ENCODE results near the gene PCMTD2. TPM values are rescaled to one million over a fixed set of nuclear protein-coding genes. Genes with fewer than 3 reads are reported as not detected.

Gene PCMTD2
- total and polyA plus RNA-seq, 5 donors from 2014 or later = 51.1 to 112 (median 79.4) TPM

GRCh38 chr20:64268174-64268573 lies 12.6 kb downstream of the PCMTD2 start:
- no peak for DNase-seq
- H3K4me1 Mint-ChIP-seq = peaks cover 11 to 50% (median 30%) of the 10 kb centered on the region in 4 donors
- Histone ChIP-seq H3K27ac (ENCODE audit: insufficient read depth, low read length, poor library complexity, severe bottlenecking) (no peak overlapping the region), H3K27me3 (ENCODE audit: control insufficient read depth, insufficient read depth, low read length) (no peaks in the 10 kb centered on the region), H3K9me3 (ENCODE audit: control insufficient read depth in 2 of 2, low read length in 2 of 2) (no peaks in the 10 kb centered on the region), H3K4me1 (ENCODE audit: control insufficient read depth, insufficient read depth, low read length, poor library complexity, severe bottlenecking) (peaks cover 7% of the 10 kb centered on the region), H3K36me3 (ENCODE audit: control insufficient read depth, insufficient read depth, low read length) (peaks cover 55% of the 10 kb centered on the region), H3K4me3 (ENCODE audit: low read depth, low read length) (no peak overlapping the region)
- no peaks in the 10 kb centered on the region for H3K27me3 Mint-ChIP-seq
- H3K9me3 Mint-ChIP-seq = no peaks in the 10 kb centered on the region
- no peak overlapping the region for H3K27ac Mint-ChIP-seq
- H3K36me3 Mint-ChIP-seq = peaks cover 43% of the 10 kb centered on the region
- H3K4me3 Mint-ChIP-seq = no peak overlapping the region
- no peak for ATAC-seq (ENCODE audit: low read depth in 2 of 2)

- peaks cover 45% of the 10 kb centered on the region for H3K36me3 Mint-ChIP-seq
- no peaks in the 10 kb centered on the region for H3K27me3 ChIP-seq (ENCODE audit: control insufficient read depth, insufficient read depth, low read length)
- DNase-seq (no peak), ATAC-seq (ENCODE audit: low read depth in 2 of 2) (no peak)
- H3K4me1 Mint-ChIP-seq = peaks cover 13 to 39% (median 25%) of the 10 kb centered on the region in 4 donors
- H3K4me3 ChIP-seq (ENCODE audit: low read depth, low read length) = no peak overlapping the region
- H3K4me3 Mint-ChIP-seq = peak overlapping the region in 1 of 4 donors; percentile 25
- no peak overlapping the region for H3K27ac ChIP-seq (ENCODE audit: insufficient read depth, low read length, poor library complexity, severe bottlenecking)
- H3K36me3 ChIP-seq (ENCODE audit: control insufficient read depth, insufficient read depth, low read length) = peaks cover 62% of the 10 kb centered on the region
- H3K27me3 Mint-ChIP-seq = no peaks in the 10 kb centered on the region
- no peaks in the 10 kb centered on the region for H3K9me3 ChIP-seq (ENCODE audit: control insufficient read depth in 2 of 2, low read length in 2 of 2)
- H3K9me3 Mint-ChIP-seq = no peaks in the 10 kb centered on the region
- peak overlapping the region in 1 of 3 donors; percentile 83 for H3K27ac Mint-ChIP-seq
- no peaks in the 10 kb centered on the region for H3K4me1 ChIP-seq (ENCODE audit: control insufficient read depth, insufficient read depth, low read length, poor library complexity, severe bottlenecking)
These were observed 14.3 kb downstream of the PCMTD2 start for GRCh38 chr20:64269604-64270411.

GRCh38 chr20:64271636-64272035 lies 16.1 kb downstream of the PCMTD2 start:
- no peak overlapping the region for H3K4me3 Mint-ChIP-seq
- H3K9me3 Mint-ChIP-seq = no peaks in the 10 kb centered on the region
- no peak overlapping the region for H3K27ac Mint-ChIP-seq
- H3K36me3 Mint-ChIP-seq = peaks cover 47% of the 10 kb centered on the region
- Histone ChIP-seq H3K36me3 (ENCODE audit: control insufficient read depth, insufficient read depth, low read length) (peaks cover 46% of the 10 kb centered on the region), H3K4me3 (ENCODE audit: low read depth, low read length) (no peak overlapping the region), H3K4me1 (ENCODE audit: control insufficient read depth, insufficient read depth, low read length, poor library complexity, severe bottlenecking) (no peaks in the 10 kb centered on the region), H3K27me3 (ENCODE audit: control insufficient read depth, insufficient read depth, low read length) (no peaks in the 10 kb centered on the region), H3K27ac (ENCODE audit: insufficient read depth, low read length, poor library complexity, severe bottlenecking) (no peak overlapping the region), H3K9me3 (ENCODE audit: control insufficient read depth in 2 of 2, low read length in 2 of 2) (no peaks in the 10 kb centered on the region)
- H3K27me3 Mint-ChIP-seq = no peaks in the 10 kb centered on the region
- ATAC-seq (ENCODE audit: low read depth in 2 of 2) = no peak
- no peak for DNase-seq
- H3K4me1 Mint-ChIP-seq = peaks cover 13 to 32% (median 24%) of the 10 kb centered on the region in 4 donors

GRCh38 chr20:64273109-64273508 lies 17.6 kb downstream of the PCMTD2 start:
- Mint-ChIP-seq H3K27me3 (no peaks in the 10 kb centered on the region), H3K4me3 (no peak overlapping the region), H3K27ac (no peak overlapping the region), H3K4me1 (peaks cover 13 to 32% (median 21%) of the 10 kb centered on the region in 4 donors), H3K36me3 (peaks cover 53% of the 10 kb centered on the region), H3K9me3 (no peaks in the 10 kb centered on the region)
- ATAC-seq (ENCODE audit: low read depth in 2 of 2) (no peak), DNase-seq (no peak)
- Histone ChIP-seq H3K27ac (ENCODE audit: insufficient read depth, low read length, poor library complexity, severe bottlenecking) (no peak overlapping the region), H3K4me3 (ENCODE audit: low read depth, low read length) (no peak overlapping the region), H3K27me3 (ENCODE audit: control insufficient read depth, insufficient read depth, low read length) (no peaks in the 10 kb centered on the region), H3K9me3 (ENCODE audit: control insufficient read depth in 2 of 2, low read length in 2 of 2) (no peaks in the 10 kb centered on the region), H3K36me3 (ENCODE audit: control insufficient read depth, insufficient read depth, low read length) (peaks cover 38% of the 10 kb centered on the region), H3K4me1 (ENCODE audit: control insufficient read depth, insufficient read depth, low read length, poor library complexity, severe bottlenecking) (no peaks in the 10 kb centered on the region)

GRCh38 chr20:64276817-64277216 lies 21.3 kb downstream of the PCMTD2 start:
- peaks cover 11 to 21% (median 17%) of the 10 kb centered on the region in 4 donors for H3K4me1 Mint-ChIP-seq
- Histone ChIP-seq H3K36me3 (ENCODE audit: control insufficient read depth, insufficient read depth, low read length) (peaks cover 23% of the 10 kb centered on the region), H3K9me3 (ENCODE audit: control insufficient read depth in 2 of 2, low read length in 2 of 2) (no peaks in the 10 kb centered on the region), H3K27ac (ENCODE audit: insufficient read depth, low read length, poor library complexity, severe bottlenecking) (no peak overlapping the region), H3K4me3 (ENCODE audit: low read depth, low read length) (no peak overlapping the region), H3K27me3 (ENCODE audit: control insufficient read depth, insufficient read depth, low read length) (no peaks in the 10 kb centered on the region), H3K4me1 (ENCODE audit: control insufficient read depth, insufficient read depth, low read length, poor library complexity, severe bottlenecking) (no peaks in the 10 kb centered on the region)
- H3K4me3 Mint-ChIP-seq = no peak overlapping the region
- DNase-seq (no peak), ATAC-seq (ENCODE audit: low read depth in 2 of 2) (no peak)
- no peak overlapping the region for H3K27ac Mint-ChIP-seq
- H3K9me3 Mint-ChIP-seq = no peaks in the 10 kb centered on the region
- H3K36me3 Mint-ChIP-seq = peaks cover 31% of the 10 kb centered on the region
- H3K27me3 Mint-ChIP-seq = no peaks in the 10 kb centered on the region

- Mint-ChIP-seq H3K4me3 (no peak overlapping the region), H3K4me1 (peaks cover 11 to 21% (median 18%) of the 10 kb centered on the region in 4 donors), H3K27ac (no peak overlapping the region), H3K36me3 (peaks cover 29% of the 10 kb centered on the region), H3K9me3 (no peaks in the 10 kb centered on the region), H3K27me3 (no peaks in the 10 kb centered on the region)
- Histone ChIP-seq H3K27me3 (ENCODE audit: control insufficient read depth, insufficient read depth, low read length) (no peaks in the 10 kb centered on the region), H3K27ac (ENCODE audit: insufficient read depth, low read length, poor library complexity, severe bottlenecking) (no peak overlapping the region), H3K4me1 (ENCODE audit: control insufficient read depth, insufficient read depth, low read length, poor library complexity, severe bottlenecking) (no peaks in the 10 kb centered on the region), H3K9me3 (ENCODE audit: control insufficient read depth in 2 of 2, low read length in 2 of 2) (no peaks in the 10 kb centered on the region), H3K4me3 (ENCODE audit: low read depth, low read length) (no peak overlapping the region), H3K36me3 (ENCODE audit: control insufficient read depth, insufficient read depth, low read length) (peaks cover 18% of the 10 kb centered on the region)
- no peak for ATAC-seq (ENCODE audit: low read depth in 2 of 2)
- DNase-seq = no peak
These were observed 22.2 kb downstream of the PCMTD2 start for GRCh38 chr20:64277571-64278316.

- H3K27ac Mint-ChIP-seq = no peak overlapping the region
- H3K9me3 Mint-ChIP-seq = no peaks in the 10 kb centered on the region
- no peak overlapping the region for H3K4me3 Mint-ChIP-seq
- H3K27me3 Mint-ChIP-seq = no peaks in the 10 kb centered on the region
- peaks cover 25% of the 10 kb centered on the region for H3K36me3 Mint-ChIP-seq
- Histone ChIP-seq H3K4me3 (ENCODE audit: low read depth, low read length) (no peak overlapping the region), H3K27me3 (ENCODE audit: control insufficient read depth, insufficient read depth, low read length) (no peaks in the 10 kb centered on the region), H3K36me3 (ENCODE audit: control insufficient read depth, insufficient read depth, low read length) (peaks cover 13% of the 10 kb centered on the region), H3K27ac (ENCODE audit: insufficient read depth, low read length, poor library complexity, severe bottlenecking) (no peak overlapping the region), H3K4me1 (ENCODE audit: control insufficient read depth, insufficient read depth, low read length, poor library complexity, severe bottlenecking) (no peaks in the 10 kb centered on the region), H3K9me3 (ENCODE audit: control insufficient read depth in 2 of 2, low read length in 2 of 2) (no peaks in the 10 kb centered on the region)
- DNase-seq = no peak
- no peak for ATAC-seq (ENCODE audit: low read depth in 2 of 2)
- peaks cover 11 to 18% (median 17%) of the 10 kb centered on the region in 4 donors for H3K4me1 Mint-ChIP-seq
These were observed 22.8 kb downstream of the PCMTD2 start for GRCh38 chr20:64278317-64278681.

All from CD4-positive, CD25-positive, alpha-beta regulatory T cell (primary cell).